Memory B cell (primary cell): ENCODE data around the gene DENND4A.
A peak's percentile ranks its signal among the peaks of the same experiment; 100 is the strongest.
"Not testable (repeated sequence)": the region's sequence is repeated elsewhere in the genome, so short reads cannot be mapped to it uniquely, and the experiment has no call there.

Experiments
- ATAC-seq: fragments of 150-1000 bp; cut with Tn5 transposase; 2 replicates; pipeline ENCODE4 v1.10.0; 2021; ENCODE audit warnings: low read depth, mild to moderate bottlenecking, moderate library complexity
- DNase-seq, 2 donors: peaks; one replicate each; pipeline ENCODE4 v3.0.0; 2022; ENCODE audit warnings: low spot score in 2 of 2
- H3K27ac Mint-ChIP-seq: one replicate; pipeline ENCODE4 v1.8.0; 2022; ENCODE audit warnings: mild to moderate bottlenecking, moderate library complexity, mixed read lengths
- H3K27me3 Mint-ChIP-seq: one replicate; pipeline ENCODE4 v1.8.0; 2022; ENCODE audit warnings: mixed read lengths
- H3K36me3 Mint-ChIP-seq: one replicate; pipeline ENCODE4 v1.8.0; 2022; ENCODE audit warnings: mild to moderate bottlenecking, mixed read lengths
- H3K4me1 Mint-ChIP-seq: one replicate; pipeline ENCODE4 v1.8.0; 2022; ENCODE audit warnings: mixed read lengths
- H3K4me3 Mint-ChIP-seq: one replicate; pipeline ENCODE4 v1.8.0; 2022; ENCODE audit warnings: mild to moderate bottlenecking, moderate library complexity, mixed read lengths
- H3K9me3 Mint-ChIP-seq: one replicate; pipeline ENCODE4 v1.8.0; 2022; ENCODE audit warnings: mixed read lengths

Gene DENND4A

GRCh38 chr15:65811011-65811733, 19.1 kb upstream of the DENND4A start:
- not testable (repeated sequence) for H3K27ac Mint-ChIP-seq, H3K4me1 Mint-ChIP-seq, H3K27me3 Mint-ChIP-seq, H3K4me3 Mint-ChIP-seq, H3K36me3 Mint-ChIP-seq, H3K9me3 Mint-ChIP-seq, DNase-seq, ATAC-seq

DNA sequence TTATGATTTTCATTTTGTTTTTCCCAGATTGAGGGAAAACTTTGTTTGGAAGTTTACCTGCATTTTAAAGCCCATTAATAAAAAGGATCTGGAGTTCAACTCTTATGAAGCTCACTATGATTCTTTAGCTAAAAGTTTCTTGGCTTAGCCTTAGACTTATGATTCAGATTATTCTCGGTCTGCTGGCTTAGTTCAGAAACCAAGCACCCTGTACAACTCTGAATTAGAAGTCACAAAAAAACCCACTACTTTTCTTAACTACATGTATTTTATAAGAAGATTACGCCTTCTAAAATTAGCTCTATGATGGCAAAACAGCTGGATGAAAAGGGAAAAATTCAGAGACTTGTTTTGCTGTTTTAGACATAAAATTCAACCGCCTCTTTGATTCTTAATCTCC, 14.3 kb upstream of the DENND4A start:
- no peaks in the 10 kb centered on the region for H3K27me3 Mint-ChIP-seq
- H3K9me3 Mint-ChIP-seq, result no peaks in the 10 kb centered on the region
- no peak for ATAC-seq
- H3K4me3 Mint-ChIP-seq, result no peak overlapping the region
- H3K27ac Mint-ChIP-seq, result no peak overlapping the region
- H3K4me1 Mint-ChIP-seq, result peaks cover 4% of the 10 kb centered on the region
- H3K36me3 Mint-ChIP-seq, result peaks cover 2% of the 10 kb centered on the region
- DNase-seq, result no peak

DNA sequence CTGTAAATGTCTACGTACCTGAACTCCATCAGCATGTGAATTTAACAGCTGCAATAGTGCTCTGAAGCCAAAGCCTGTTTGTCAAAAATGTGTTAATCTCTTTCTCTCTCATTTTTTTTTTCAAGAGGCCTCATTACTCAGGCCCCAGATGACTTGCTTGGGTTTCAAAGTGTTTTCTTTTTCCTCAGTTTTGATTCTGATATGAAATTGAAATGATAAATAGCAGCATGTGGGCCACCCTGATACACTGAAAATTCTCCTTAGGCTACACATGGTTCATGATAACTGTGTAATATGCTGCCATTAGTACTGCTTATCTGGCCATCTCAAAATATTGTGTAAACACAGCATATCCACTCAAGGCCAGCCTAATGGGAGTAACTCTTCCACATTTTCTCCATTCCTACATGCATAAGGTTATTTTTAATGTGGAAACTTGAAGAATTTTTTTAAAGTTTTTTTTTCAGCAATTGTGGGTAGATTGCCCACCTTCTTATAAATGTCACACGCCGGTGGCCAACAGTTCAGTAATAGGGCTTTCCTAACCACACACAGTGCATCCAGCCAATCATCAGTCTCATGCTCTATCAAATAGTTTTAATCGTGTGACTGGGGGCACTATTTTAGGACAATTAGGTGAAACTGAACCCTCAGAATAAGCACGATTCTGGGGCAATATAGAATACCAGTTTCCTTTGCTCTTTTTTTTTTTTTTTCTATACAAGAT, 13.1 kb upstream of the DENND4A start:
- Mint-ChIP-seq H3K27ac (peak overlapping the region; percentile 15), H3K9me3 (no peaks in the 10 kb centered on the region), H3K27me3 (no peaks in the 10 kb centered on the region), H3K4me1 (peaks cover 11% of the 10 kb centered on the region), H3K36me3 (no peaks in the 10 kb centered on the region), H3K4me3 (no peak overlapping the region)
- ATAC-seq, result no peak
- DNase-seq, result no peak

DNA sequence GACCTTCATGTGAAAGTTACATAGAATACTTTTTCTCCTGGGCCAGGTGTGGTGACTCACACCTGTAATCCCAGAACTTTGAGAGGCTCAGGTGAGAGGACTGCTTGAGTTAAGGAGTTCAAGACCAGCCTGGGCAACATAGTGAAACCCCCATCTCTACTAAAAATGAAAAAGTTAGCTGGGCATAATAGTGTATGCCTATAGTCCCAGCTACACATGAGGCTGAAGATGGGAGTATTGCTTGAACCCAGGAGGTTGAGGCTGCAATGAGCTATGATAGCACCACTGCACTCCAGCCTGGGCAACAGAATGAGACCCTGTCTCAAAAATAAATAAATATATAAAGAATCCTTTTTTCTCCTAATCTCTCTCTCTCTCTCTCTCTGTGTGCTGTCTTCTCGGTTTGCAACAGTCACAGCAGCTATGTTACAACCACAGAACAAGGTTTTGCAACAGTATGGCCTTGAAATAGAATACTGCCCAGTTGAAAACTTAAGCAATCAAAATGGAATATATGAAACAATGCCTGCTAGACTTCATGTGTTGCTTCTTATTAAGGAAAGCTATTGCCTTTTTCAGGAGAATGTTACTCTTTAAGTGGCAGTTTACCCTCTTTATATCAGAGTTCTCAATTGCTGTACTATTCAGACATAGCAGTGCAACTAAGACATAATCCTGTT, 12.3 kb upstream of the DENND4A start:
- Mint-ChIP-seq H3K9me3 (no peaks in the 10 kb centered on the region), H3K36me3 (no peaks in the 10 kb centered on the region), H3K27me3 (no peaks in the 10 kb centered on the region), H3K4me3 (no peak overlapping the region), H3K27ac (peak overlapping the region; percentile 17), H3K4me1 (peaks cover 8% of the 10 kb centered on the region)
- DNase-seq (no peak), ATAC-seq (no peak)

DNA sequence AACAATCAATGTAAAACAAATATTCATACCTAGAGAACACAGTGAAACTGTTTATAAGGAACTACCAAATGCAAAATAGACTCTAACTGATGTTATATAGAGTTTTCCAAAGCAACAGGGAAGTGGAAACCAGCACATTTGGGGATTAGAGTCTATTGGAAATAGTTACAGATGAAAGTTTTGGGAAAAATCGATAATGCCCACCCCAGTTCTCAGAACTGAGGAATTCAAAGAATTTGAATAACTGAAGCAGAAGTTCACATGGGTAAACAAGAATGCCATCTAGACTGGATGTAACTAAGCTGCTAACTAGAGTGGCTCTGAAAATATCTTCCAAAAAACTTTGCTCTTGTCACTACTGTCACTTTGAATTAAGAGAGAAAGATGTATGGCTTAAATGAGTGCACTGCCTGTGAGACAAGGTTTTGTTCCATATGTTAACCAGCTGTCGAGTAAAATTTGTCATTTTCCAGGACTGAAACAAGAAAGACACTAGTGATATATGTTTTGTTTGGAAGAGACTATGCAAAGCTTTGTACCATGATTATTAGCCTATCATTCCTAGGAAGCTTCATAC, 9.2 kb upstream of the DENND4A start:
- Mint-ChIP-seq H3K27me3 (no peaks in the 10 kb centered on the region), H3K36me3 (no peaks in the 10 kb centered on the region), H3K4me3 (no peak overlapping the region), H3K27ac (peak overlapping the region; percentile 73), H3K9me3 (no peaks in the 10 kb centered on the region), H3K4me1 (peaks cover 20% of the 10 kb centered on the region)
- ATAC-seq, result no peak
- DNase-seq, result no peak

DNA sequence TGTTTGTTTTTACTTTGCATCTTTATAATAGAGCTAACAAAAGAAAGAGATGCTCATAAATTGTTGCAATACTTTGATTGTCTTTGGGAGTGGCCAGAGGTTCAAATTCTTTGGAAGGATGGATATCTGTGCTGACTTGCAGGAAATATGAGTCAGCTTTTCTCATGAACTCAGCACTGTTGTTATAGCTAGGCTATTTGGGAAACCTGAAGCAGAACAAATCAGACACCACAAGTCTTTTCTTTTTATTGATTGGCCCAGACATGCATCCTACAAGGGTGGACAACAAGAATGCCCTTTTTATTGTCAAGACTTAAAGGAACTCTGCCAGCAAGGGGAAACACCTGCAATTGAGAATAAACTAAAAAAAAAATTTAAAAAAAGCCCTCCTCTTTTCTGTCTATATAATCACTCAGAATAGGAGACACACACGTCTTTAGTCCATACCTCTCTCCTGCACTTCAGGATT, 4.6 kb upstream of the DENND4A start:
- DNase-seq (no peak), ATAC-seq (no peak)
- Mint-ChIP-seq H3K4me3 (no peak overlapping the region), H3K27ac (peak overlapping the region; percentile 68), H3K4me1 (peaks cover 30% of the 10 kb centered on the region), H3K27me3 (no peaks in the 10 kb centered on the region), H3K9me3 (no peaks in the 10 kb centered on the region), H3K36me3 (no peaks in the 10 kb centered on the region)

DNA sequence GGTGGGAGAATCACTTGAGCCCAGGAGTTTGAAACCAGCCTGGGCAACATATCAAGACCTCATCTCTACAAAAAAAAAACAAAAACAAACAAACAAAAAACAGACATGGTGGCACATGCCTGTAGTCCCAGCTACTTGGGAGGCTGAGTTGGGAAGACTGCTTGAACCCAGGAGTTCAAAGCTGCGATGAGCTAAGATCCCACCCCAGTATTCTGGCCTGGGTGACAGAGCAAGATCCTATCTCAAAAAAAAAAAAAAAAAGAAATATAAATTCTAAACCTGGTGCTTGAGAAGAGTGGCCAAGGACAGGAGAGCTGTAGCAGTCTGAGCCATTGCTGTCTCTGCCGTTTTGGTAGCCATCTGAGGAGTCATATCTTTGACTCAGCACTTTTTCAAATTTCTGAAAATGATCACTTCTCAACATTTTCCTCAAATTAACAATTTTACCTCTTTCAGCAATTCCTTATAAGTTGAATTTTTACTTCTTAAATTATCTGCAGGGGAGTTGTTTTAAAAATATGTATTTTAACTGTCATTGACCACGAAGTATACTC, 3.6 kb upstream of the DENND4A start:
- H3K36me3 Mint-ChIP-seq, result no peaks in the 10 kb centered on the region
- H3K4me3 Mint-ChIP-seq, result no peak overlapping the region
- H3K9me3 Mint-ChIP-seq, result no peaks in the 10 kb centered on the region
- peak overlapping the region; percentile 68 for H3K27ac Mint-ChIP-seq
- no peaks in the 10 kb centered on the region for H3K27me3 Mint-ChIP-seq
- ATAC-seq, result no peak
- peaks cover 24% of the 10 kb centered on the region for H3K4me1 Mint-ChIP-seq
- no peak for DNase-seq

- no peaks in the 10 kb centered on the region for H3K9me3 Mint-ChIP-seq
- H3K36me3 Mint-ChIP-seq, result no peaks in the 10 kb centered on the region
- DNase-seq, result no peak
- no peaks in the 10 kb centered on the region for H3K27me3 Mint-ChIP-seq
- no peak for ATAC-seq
- H3K4me1 Mint-ChIP-seq, result peaks cover 23% of the 10 kb centered on the region
- H3K27ac Mint-ChIP-seq, result peak overlapping the region; percentile 100
- peak overlapping the region; percentile 67 for H3K4me3 Mint-ChIP-seq
Observed at GRCh38 chr15:65793818-65794104, 1.7 kb upstream of the DENND4A start.

- Mint-ChIP-seq H3K9me3 (no peaks in the 10 kb centered on the region), H3K4me1 (peaks cover 23% of the 10 kb centered on the region), H3K27me3 (no peaks in the 10 kb centered on the region), H3K36me3 (no peaks in the 10 kb centered on the region), H3K27ac (peak overlapping the region; percentile 100), H3K4me3 (peak overlapping the region; percentile 88)
- no peak for ATAC-seq
- no peak for DNase-seq
Observed at GRCh38 chr15:65792988-65793817, 1.1 kb upstream of the DENND4A start.

DNA sequence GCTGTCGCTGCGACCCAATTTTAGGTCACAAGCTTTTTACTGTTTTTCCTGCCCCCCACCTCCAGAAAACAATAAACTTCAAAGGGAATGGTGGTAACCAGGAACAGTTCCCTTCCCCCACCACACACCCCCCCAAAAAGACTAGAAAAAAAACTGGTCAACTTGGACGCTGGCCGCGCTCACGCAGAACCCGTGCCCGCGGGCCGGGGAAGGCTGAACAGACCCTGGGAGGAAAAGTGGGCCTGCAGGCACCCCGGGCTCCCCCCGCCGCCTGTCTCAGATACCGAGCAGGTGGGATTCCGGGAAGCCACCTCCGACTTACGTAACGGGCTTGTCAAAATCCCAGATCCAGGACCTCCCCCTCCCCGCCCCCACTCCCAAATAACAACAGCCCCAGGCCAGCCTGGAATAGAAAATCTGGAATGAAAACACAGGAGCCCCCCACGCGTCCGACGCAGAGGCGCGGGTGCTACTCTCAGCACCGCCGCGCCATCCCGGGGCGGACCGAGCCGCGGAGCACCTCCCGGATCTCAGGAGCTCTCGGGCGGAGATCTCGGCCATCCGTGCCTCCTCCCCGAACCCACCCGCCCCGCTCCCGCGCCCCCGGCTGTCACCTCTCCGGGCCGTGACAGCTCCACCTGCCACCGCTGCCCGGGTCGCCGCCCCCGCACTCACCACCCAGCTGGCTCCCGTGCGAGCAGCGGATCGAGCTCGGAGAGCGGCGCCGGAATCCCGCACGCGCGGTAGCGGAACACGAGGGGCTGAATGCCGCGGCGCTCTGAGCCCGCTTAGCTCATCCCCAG, 557 bp downstream of the DENND4A start:
- Mint-ChIP-seq H3K4me3 (peak overlapping the region; percentile 88), H3K27me3 (no peaks in the 10 kb centered on the region), H3K9me3 (no peaks in the 10 kb centered on the region), H3K27ac (peak overlapping the region; percentile 100), H3K36me3 (no peaks in the 10 kb centered on the region), H3K4me1 (peaks cover 21% of the 10 kb centered on the region)
- ATAC-seq (no peak), DNase-seq (peak; percentile 58 to 60)

DNA sequence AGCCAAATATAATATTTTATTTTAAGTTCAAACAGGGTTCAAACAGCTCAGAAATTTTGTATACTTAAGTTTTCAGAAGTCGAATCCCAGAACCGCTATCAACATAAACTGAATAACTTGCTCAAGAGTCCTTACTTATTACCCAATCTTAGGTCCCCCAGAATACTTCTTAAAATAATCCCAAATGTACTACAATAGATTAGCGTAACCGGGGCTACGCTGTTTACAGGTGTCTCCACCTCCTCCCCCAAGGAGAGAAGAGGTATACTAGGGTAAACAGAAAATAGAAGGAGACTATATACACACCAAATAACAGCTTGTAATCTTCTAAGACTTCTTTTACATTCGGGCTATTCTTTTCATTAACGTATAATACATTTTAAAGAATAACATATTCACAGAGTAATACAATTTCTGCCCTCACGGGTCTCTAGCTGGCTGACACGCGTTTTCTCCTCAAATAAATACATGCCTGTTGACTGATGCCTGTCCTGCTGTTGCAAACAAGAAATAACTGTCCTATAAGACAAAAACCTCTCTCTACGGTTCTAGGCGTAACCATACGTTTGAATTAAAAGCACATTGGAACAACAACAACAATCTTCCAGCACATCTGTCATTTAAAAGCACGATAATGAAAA, 1.3 kb downstream of the DENND4A start:
- Mint-ChIP-seq H3K27ac (peak overlapping the region; percentile 100), H3K9me3 (no peaks in the 10 kb centered on the region), H3K27me3 (no peaks in the 10 kb centered on the region), H3K36me3 (no peaks in the 10 kb centered on the region), H3K4me3 (peak overlapping the region; percentile 88), H3K4me1 (peaks cover 16% of the 10 kb centered on the region)
- DNase-seq (no peak), ATAC-seq (no peak)

- H3K4me1 Mint-ChIP-seq, result peaks cover 16% of the 10 kb centered on the region
- H3K9me3 Mint-ChIP-seq, result no peaks in the 10 kb centered on the region
- ATAC-seq (no peak), DNase-seq (no peak)
- peak overlapping the region; percentile 88 for H3K4me3 Mint-ChIP-seq
- no peaks in the 10 kb centered on the region for H3K27me3 Mint-ChIP-seq
- no peaks in the 10 kb centered on the region for H3K36me3 Mint-ChIP-seq
- peak overlapping the region; percentile 100 for H3K27ac Mint-ChIP-seq
Observed at GRCh38 chr15:65789759-65790425, 2.2 kb downstream of the DENND4A start.
